ENCODE data around the gene U2AF2.

Gene U2AF2

DNA sequence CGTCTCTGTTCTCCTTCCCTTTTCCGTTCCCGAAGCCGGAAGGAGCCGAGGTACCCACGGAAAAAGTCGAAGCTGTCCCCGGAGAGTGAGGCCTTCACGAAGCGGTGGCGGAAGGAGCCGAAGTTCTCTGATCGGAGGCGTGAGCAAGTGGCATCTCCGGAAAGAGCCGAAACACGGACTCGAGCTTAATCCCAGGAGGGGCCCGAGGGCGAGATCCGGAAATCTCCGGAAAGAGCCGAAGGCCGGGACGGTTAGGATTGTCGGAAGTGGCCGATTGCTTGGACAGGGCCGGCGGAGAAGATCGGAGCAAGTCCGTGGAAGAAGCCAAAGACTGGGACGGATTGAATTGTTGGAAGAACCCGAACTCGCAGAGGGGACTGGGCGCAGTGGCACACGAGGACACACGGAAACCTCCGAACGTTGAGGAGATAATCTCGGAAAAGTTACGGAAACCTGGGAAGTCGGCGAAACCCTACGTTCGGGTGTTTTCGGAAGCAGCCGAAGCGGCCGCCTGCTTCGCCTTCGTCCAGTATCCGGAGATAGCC lies 440 bp upstream of the U2AF2 start:
- peak; percentile 69 to 100 (median 97) for DNase-seq

DNA sequence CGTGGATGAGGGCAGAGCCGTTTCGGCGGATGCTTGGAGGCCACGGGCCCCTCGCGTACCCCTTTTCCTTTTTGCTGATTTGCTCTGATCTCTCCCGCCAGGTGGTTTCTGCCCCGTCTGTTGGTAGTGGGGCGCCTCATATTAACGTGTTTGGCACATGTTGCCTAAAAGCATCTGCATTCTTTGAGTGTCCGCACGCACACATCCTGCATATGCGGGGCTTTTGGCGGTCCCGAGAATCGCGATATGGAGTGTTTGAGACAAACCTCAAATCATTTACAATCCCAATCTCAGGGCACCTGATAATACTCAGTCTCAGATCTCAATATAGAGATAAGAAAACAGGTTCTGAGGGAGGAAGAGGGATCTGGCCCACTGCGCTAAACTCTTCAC lies 809 bp downstream of the U2AF2 start:
- DNase-seq = no peak

DNA sequence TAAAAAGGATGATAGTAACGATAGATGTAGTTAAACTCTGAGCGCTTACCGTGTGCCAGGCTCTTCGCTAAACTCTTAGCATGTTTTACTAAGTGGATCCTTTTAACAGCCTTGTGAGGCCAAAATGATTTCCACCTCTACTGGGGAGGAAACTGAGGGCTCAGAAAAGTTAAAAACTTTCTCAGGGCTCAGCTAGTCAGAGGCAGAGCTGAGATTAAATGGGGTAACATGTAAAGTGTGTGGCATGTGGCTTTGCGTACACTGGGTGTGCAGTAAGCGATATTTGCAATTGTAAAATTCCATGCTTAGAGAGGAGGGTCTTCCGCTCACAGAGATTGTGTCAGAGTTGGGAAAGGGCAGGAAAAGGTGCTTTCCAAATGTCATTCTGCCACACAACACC lies 1.7 kb downstream of the U2AF2 start:
- DNase-seq = no peak

DNA sequence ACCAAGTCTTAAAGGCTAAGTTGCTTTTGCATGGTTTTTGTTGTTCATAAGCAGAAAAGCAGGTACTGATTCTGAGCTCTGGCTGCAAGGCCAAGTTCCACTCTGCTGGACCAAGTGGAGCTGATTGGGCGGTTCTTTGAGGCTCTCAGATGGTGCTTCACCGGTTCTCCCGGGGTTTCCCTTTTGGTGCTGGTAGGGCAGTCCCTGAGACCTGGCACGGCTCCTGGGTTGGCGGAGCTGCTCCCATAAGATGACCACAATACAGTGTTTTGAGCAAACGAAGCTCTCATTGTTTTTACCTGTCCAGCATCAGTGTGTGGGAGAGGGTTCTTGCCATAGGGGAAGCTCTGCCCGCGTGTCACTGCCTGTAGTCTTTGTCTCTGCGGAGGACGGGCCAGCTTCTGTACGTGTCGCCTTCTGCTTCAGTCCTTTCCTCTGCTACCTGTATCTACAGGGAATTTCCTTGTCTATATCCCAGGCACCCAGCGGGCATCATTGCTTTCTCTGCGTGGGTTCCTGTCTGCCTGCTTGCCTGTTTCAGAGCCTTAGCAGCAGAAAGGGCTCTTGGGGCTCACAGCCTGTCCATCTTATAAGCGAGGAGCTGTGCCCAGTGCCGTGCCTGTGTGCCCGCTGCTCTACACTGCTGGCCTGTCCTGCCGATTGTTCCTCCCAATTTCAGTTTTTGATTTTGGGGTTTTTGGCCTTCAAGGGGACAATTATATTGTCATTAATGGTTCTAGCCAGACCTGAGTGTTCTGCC lies 2.3 kb downstream of the U2AF2 start:
- no peak for DNase-seq

DNA sequence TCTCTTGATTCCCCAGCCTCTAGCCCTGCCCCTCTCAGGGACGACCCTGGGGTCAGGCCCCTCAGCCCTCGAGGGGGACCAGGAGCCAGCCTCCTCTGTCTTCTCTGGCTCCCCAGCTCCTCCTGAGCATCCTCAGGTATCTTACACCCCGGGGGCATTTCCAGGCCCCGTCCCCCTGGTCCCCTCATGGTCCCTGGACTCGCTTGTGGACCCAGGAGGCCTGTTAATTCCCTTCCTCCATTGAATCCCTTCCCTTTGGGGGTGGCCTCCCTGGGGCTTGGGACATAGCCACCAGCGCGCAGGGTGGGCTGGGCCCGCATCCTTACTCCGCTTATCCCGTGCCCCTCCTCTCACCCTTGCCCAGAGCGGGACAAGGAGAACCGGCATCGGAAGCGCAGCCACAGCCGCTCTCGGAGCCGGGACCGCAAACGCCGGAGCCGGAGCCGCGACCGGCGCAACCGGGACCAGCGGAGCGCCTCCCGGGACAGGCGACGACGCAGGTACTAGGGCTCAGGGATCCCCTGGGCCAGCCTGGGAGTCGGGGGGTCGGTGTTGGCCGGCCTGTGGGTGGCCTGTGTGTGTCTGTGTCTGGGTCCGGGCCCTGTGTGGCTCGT lies 4.1 kb downstream of the U2AF2 start:
- no peak for DNase-seq

DNA sequence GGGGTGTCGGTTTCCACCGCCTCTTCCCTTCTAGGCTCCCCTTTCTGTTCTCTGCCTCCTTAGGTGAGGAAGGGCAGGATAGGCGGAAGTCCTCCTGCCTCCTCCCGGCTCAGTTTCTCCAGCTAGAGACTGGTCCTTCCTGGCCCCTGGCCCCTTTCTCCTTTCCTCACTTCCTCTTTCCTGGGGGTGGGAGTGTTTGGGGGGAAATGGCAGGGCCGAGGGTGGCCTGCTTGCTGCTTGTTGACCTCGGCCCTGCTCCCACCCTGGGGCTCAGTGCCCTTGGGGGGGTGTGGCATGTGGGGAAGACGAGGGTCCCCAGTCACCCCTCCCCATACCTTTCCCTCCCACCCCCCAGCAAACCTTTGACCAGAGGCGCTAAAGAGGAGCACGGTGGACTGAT lies 5.0 kb downstream of the U2AF2 start:
- no peak for DNase-seq

DNA sequence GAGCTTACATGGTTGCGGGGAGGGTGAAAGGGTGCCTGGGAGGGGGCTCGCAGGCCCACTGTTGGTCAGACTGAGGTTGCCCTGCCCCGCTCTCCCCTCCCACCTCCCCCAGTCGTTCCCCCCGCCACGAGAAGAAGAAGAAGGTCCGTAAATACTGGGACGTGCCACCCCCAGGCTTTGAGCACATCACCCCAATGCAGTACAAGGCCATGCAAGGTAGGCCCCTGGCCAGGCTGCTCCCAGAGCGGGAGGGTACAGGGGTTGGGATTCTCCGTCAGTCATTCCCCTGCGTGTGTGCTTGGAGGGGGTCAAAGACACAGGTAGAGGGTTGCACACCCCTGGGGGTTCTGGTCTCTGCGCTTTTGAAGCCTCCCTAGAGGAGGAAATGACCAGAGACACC lies 5.6 kb downstream of the U2AF2 start:
- no peak for DNase-seq

DNA sequence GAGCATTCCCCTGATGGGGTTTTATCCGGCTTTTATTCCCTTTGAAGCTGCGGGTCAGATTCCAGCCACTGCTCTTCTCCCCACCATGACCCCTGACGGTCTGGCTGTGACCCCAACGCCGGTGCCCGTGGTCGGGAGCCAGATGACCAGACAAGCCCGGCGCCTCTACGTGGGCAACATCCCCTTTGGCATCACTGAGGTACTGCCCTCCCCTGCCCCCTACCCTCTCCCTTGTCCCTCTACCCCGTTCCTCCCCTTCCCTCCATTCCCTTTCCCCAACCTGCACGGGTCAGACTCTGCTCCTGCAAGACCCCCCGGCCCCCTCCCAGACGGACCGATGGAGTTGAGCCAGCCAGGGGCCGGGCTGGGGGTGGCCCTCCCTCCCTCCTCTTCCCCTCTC lies 6.2 kb downstream of the U2AF2 start:
- DNase-seq = no peak

DNA sequence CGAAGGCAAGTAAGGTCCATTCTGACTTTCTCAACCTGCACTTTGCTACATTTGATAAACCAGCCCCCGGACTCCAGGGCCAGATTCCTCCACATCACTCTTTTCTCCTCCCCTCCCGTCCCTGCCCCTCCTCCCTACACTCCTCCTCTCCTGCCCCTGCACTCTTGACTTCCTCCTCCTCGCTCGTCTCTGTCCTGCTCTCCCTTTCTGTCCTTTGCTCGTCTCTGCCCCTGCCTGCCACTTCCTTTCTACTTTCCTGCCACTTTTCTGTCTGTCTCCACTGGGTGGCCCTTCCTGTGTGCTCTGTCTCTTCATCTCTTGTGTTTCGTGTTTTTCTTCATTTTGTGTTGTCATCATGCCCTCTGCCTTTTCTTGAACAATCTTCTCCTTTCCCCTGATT lies 7.0 kb downstream of the U2AF2 start:
- DNase-seq = no peak

DNA sequence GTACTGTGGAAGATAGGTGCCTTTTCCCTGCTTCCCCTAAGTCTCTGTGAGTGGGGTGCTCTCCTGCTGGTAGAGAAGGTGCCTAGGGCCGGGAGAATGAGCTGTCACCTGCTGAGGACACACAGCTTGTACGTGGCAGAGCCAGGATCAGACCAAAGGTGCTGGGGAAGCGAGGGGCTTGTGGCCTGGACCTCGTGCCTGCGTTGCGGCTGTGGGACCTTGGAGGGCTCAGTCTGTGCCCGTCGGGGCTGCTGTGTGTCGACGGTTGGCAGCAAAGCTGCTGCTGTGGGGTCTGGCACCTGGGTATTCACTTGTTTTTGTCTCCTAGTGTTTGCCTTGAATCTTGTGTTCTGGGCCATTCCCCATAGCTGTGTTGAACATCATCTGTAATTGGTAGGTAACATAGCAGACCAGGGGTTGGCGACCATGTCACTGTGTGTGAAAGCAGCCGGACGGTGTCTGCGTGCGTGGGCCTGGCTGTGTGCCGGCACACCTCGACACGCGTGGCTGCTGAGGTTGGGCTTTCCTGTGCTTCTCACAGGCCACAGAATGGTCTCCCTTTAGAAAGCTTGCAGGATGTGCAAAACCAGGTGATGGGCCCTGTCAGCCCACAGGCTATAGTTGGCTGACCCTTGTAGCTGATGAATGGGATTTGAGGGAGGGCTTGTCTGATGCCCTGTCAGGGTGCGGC lies 9.2 kb downstream of the U2AF2 start:
- no peak for DNase-seq

DNA sequence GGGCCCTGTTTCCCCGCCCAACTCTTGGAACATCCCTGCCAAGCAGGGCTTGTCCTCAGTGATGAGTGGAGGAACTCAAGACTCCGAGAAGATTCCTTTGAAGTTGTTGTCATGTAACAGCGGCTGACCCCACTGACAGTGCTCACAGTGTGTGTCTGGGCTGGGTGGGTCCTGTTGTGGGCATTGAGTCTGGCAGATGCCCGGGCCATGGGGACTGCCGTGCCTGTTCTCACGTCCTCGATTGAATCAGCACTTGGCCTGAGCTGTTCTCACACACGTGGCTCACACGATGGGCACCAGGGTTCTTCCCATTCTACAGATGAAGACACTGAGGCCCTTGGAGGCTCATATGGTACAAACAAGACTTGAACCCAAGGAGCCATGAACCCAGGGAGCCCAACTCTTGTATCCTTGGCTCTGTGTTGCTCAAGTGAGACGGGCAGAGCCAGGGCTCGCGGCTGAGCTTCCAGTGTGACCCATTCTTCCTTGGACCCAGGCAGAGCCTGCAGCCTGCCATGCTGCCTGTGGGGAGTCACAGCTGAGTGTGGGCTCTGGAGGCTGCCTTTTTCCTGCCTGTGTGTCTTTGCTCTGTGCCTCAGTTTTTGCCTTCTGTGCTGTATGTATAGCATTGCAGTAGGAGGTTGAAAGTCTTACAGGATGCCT lies 11.6 kb downstream of the U2AF2 start:
- no peak for DNase-seq

DNA sequence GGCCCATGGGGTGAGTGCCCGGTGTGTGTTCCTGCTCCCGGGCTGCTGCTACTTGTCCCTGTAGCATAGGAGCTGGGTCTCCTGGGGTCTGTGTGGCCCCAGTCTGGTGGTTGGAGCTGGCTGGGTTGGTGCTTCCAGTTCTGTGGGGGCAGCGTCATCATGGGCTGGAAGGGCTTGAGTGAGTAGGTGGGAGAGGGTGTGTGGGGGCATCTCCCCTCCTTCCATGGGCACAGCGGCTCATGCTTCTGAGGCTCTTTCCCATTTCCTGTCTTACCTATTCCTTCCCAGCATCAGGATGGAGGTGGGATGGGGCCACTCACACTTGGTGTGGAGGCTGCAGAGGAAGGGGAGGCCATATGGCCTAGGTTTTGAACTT lies 12.2 kb downstream of the U2AF2 start:
- DNase-seq = no peak

DNA sequence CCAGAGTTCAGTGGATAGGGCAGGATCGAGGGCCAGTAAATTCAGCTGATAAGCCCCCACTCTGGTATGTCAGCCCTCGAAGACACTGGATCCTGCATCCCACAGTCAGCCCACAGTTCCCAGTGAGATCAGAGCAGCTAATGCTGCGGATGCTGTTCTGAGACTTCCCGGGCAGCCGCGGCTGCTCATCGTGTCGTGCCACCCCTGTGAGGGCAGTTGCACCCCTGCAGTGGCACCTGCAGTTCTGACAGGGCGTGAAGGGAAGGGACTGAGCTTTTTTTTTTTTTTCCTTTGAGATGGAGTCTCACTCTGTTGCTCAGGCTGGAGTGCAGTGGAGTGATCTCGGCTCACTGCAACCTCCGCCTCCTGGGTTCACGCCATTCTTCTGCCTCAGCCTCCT lies 12.7 kb downstream of the U2AF2 start:
- DNase-seq = no peak

DNA sequence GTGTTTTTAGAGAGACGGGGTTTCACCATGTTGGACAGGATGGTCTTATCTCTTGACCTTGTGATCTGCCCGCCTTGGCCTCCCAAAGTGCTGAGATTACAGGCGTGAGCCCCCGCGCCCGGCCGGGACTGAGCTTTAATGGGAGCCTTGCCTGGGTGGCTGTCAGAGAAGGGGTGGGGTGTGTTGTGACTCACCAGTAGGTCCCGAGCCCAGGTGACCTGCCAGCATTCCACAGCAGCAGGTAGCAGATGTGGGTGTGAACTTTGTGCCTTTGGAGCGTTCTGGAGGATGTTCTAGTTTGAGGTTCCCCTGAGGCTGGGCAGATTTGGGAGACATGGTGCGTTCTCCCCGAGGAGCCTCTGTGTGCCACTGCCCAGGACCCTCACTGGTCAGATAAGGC lies 13.1 kb downstream of the U2AF2 start:
- peak in 24 of 56 donors; percentile 4 to 71 (median 27) for DNase-seq

DNA sequence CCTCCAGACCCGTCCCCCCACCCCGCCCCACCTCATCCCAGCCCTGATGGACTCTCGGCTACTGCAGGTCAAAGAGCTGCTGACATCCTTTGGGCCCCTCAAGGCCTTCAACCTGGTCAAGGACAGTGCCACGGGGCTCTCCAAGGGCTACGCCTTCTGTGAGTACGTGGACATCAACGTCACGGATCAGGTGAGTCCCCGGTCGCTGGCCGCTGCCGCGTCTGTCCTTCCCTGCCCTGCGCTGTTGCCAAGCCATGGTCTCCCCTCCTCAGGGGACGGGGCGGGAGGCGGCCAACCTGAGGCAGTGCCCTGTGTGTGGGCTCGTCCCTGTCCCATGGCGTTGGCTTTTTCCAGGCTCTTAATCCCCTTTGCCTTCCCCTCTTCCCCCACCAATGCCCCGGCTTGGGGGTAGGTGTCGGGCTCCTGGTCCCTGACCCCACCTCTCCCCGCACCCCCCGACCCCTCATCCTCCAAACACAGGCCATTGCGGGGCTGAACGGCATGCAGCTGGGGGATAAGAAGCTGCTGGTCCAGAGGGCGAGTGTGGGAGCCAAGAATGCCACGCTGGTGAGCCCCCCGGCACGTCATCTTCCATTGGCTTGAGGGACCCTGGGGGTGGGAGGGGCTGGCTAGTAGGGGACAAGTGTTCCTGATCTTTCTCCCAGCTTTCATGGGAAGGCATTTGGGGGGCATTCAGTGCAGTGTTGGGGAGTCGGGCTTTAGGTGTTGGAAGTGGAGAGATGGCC lies 13.9 kb downstream of the U2AF2 start:
- DNase-seq = no peak

DNA sequence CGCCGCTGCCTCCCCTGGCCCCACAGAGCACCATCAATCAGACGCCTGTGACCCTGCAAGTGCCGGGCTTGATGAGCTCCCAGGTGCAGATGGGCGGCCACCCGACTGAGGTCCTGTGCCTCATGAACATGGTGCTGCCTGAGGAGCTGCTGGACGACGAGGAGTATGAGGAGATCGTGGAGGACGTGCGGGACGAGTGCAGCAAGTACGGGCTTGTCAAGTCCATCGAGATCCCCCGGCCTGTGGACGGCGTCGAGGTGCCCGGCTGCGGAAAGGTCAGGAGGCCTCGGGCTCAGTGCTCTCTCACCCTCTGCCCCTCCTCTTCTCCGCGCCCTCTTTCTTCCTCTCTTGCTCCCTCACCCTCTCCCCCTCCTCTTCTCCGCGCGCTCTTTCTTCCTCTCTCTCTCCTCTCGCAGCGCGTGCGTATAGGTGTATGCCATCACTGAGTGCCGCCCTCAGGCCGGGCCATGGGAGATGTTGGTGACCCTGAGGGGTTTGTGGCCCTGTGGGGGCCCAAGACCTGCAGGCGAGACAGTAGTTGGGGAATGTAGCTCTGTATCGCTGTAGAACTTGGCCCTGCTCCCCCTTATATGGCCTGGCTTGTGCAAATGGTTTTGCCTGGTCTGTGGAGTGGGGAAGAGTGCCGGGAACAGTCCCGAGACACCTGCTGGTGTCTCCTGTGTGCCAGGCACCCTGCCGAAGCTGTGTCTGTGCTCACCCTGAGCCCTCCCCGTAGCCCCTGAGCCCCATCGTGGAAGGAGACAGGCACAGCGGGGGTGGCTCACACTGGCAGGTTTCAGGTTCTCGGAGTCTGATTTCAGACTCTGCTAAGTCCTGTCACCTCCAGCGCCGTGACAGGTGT lies 14.8 kb downstream of the U2AF2 start:
- DNase-seq = peak in 23 of 56 donors; percentile 8 to 72 (median 36)

DNA sequence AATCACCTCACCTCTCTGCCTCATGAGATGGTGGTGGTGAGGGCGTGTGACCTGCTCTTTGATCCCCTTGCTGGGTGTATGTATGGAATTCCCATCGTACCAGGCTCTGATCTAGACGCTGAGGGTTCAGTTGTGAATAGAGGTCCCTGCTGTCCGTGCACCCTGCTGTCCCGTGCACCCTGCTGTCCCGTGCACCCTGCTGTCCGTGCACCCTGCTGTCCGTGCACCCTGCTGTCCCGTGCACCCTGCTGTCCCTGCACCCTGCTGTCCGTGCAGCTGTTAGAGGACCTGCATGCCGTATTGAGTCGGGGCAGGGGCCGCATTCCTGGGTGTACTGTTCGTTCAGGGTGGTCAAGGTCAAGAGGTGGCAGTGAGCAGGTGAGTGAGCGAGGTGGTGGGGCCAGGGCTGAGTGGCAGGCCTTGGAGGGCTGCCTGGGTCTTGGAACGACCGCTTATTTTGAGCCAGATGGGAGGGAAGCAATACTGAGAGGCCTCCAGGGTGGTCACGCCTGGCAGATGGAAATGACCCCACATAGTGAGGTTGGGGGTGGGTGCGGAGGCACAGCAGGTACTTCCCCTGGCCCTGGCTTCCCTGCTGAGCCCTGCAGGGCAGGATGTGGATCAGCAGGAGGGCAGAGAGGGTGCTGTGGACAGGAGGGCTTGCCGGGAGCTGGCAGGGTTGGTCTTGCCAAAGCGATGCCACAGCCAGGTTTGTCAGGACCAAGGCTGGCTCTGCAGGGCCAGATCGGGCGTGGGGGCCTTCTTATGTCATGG lies 15.6 kb downstream of the U2AF2 start:
- peak in 27 of 56 donors; percentile 2 to 72 (median 17) for DNase-seq

DNA sequence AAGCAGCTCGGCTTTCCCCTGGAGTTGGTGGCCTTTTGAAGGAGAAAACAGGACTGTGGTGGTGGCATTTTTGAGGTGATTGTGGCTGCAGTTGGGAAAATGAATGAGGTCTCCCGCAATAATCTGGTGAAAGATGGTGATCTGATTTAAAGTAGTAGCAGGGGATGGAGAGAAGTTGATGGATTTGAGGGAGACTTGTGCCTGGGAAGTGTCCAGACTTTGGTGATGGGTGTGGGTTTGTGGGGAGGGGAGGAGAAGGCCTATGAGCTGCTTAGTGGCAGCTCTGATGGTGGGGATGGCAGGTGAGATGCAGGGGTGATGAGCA lies 16.2 kb downstream of the U2AF2 start:
- DNase-seq = no peak

DNA sequence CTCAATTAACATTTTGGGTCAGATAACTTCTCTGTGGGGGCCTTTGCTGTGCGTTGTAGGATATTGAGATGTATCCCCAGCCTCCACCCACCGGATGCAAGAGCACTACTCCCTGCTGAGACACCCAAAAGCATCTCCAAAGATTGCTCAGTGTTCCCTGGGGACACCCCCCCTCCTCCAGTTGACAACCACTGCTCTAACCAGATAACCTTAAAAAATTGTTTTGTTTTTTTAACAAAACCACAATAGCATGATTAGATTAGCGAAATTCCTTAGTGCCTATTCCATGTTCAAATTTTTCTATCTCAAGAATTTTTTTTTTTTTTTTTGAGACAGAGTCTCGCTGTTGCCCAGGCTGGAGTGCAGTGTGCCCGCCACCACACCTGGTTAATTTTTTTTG lies 17.6 kb downstream of the U2AF2 start:
- no peak for DNase-seq

DNA sequence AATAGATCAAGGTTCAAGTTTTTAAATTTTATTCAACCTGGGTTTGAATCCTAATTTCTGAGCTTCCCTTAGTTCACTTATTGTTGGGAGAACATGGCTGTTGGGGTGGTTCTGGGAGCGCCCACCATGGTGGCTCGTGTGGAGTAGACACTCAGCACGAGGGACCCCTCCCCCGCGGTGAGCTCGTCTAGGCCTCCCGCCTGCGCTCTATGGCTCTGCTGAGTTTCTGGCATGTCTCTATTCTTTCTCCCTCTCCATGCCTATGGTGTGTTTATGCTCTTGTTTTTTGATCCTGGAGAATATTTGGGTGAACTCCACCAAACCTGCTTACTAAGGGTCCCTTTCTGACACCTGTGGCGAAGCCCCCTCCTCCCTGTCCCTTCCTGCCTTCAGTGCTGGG lies 18.6 kb downstream of the U2AF2 start:
- DNase-seq = no peak
